Measurements from ENCODE around the gene PTPN2.
"Not testable (repeated sequence)": the region's sequence is repeated elsewhere in the genome, so short reads cannot be mapped to it uniquely, and the experiment has no call there.

PTPN2 gene

DNA sequence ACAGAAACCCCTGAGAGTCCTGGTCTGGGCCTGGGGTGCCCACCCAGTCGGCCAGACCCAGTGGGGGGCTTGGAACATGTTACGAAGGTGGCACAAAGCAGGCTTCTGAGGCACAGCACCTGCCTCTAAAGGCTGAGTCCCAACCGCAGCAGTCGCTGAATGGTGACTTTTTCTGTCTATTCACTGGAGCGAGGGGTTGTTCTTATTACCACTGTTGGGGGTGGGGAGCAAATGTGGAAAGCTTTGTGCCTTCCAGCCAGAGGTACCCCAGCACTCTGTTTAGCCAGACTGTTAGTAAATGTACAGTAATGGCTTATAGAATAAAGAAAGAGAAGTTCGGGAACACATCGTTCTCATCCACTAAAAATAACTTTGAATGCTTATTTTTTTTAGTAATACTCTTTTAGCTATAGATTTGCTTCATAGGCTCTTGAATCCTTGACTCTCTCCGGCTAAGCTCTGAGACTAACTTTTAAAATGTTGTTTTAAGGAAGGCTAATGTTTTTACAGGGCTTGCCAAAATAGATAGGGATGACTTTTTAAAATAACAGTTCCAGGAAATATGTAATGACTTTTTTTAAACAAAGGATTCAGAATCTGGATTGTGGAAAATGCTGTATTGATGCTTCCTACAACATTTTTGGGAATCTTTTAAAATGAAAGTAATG, 23.4 kb upstream of the PTPN2 start:
- Mint-ChIP-seq H3K27ac (no peak overlapping the region), H3K4me1 (ENCODE audit: low read depth) (peaks cover 14% of the 10 kb centered on the region), H3K27me3 (ENCODE audit: low read depth) (peaks cover 19% of the 10 kb centered on the region), H3K4me3 (no peak overlapping the region), H3K36me3 (ENCODE audit: low read depth) (no peaks in the 10 kb centered on the region), H3K9me3 (no peaks in the 10 kb centered on the region)

DNA sequence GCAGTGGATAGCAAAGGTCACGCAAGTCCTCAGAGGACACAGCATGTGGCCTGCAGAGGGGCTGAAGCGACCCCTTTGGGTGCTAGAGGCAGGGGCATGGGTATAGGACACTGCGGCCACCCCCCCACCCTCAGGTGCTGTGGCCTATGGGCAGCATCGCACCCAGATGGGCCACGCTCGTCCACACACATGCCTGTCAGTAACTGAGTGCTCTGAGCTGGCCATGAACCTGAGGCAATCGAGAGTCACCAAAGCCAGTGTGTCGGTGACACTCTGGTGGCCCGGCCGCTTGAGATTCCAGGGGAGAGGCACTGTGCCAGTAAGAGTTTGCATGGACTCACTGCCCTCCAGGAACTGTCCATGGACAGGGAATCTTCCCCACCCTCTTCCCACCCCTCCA, 22.7 kb upstream of the PTPN2 start:
- H3K4me1 Mint-ChIP-seq (ENCODE audit: low read depth), result peaks cover 14% of the 10 kb centered on the region
- H3K36me3 Mint-ChIP-seq (ENCODE audit: low read depth), result no peaks in the 10 kb centered on the region
- H3K27ac Mint-ChIP-seq, result no peak overlapping the region
- no peak overlapping the region for H3K4me3 Mint-ChIP-seq
- H3K27me3 Mint-ChIP-seq (ENCODE audit: low read depth), result peaks cover 19% of the 10 kb centered on the region
- no peaks in the 10 kb centered on the region for H3K9me3 Mint-ChIP-seq

DNA sequence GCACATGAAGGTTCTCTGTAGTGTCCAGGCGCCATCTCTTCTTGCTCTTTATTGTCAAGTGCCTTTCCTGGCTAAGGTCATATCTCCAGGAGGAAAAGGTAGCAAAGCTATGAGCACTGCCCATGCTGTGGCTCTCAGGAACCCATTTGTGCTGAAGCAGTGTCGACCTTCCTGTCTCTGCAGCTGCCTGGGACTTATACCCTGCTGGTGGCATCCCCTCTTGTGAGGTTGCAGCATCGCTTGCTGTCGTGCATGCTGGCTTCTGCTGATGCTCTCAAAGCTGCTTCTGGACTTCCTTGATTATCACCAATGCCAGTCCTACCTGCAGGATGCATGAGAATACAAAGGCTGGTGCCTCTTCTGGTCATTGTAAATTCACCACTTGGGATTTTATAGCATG, 22.1 kb upstream of the PTPN2 start:
- no peaks in the 10 kb centered on the region for H3K9me3 Mint-ChIP-seq

DNA sequence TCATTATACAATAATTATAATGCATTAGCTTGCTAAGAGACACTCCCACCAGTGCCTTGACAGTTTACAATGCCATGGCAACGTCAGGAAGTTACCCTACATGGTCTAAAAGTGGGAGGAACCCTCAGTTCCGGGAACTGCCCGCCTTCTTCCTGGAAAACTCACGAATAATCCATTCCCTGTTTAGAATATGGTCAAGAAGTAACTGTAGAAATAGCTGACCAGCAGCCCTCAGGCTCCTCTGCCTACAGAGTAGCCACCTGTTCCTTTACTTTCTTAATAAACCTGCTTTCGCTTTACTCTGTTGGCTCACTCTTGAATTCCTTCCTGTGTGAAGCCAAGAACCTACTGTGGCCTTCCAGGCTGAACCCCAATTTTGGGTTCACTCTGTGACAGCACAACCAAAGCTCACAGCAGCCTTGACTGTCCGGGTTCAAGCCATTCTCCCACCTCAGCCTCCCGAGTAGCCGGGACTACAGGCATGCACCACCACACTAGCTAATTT, 20.0 kb upstream of the PTPN2 start:
- Mint-ChIP-seq H3K9me3 (no peaks in the 10 kb centered on the region), H3K4me1 (ENCODE audit: low read depth) (peaks cover 8% of the 10 kb centered on the region), H3K4me3 (peak overlapping the region; percentile 53), H3K36me3 (ENCODE audit: low read depth) (no peaks in the 10 kb centered on the region), H3K27ac (peak overlapping the region; percentile 86), H3K27me3 (ENCODE audit: low read depth) (peaks cover 22% of the 10 kb centered on the region)

More for the DNA sequence above, 22.1 kb upstream of the PTPN2 start:
- H3K36me3 Mint-ChIP-seq (ENCODE audit: low read depth), result no peaks in the 10 kb centered on the region
- peaks cover 19% of the 10 kb centered on the region for H3K27me3 Mint-ChIP-seq (ENCODE audit: low read depth)
- no peak overlapping the region for H3K27ac Mint-ChIP-seq
- no peak overlapping the region for H3K4me3 Mint-ChIP-seq
- H3K4me1 Mint-ChIP-seq (ENCODE audit: low read depth), result peaks cover 12% of the 10 kb centered on the region

DNA sequence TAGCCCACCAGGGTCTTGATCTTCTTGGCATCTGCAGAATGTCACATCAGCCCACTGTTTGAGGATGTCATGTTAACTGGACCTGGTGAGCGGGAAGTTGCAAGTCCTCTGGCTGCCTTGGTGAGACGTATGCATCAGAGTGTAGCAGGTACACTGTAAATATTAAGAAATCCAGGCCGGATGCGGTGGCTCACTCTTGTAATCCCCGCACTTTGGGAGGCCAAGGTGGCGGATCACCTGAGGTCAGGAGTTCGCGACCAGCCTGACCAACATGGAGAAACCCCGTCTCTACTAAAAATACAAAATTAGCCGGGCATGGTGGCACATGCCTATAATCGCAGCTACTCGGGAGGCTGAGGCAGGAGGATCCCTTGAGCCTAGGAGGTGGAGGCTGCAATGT, 17.2 kb upstream of the PTPN2 start:
- H3K4me3 Mint-ChIP-seq; H3K27ac Mint-ChIP-seq; H3K9me3 Mint-ChIP-seq; H3K36me3 Mint-ChIP-seq (ENCODE audit: low read depth): not testable (repeated sequence)
- peaks cover 26% of the 10 kb centered on the region for H3K27me3 Mint-ChIP-seq (ENCODE audit: low read depth)
- H3K4me1 Mint-ChIP-seq (ENCODE audit: low read depth), result peaks cover 10% of the 10 kb centered on the region

DNA sequence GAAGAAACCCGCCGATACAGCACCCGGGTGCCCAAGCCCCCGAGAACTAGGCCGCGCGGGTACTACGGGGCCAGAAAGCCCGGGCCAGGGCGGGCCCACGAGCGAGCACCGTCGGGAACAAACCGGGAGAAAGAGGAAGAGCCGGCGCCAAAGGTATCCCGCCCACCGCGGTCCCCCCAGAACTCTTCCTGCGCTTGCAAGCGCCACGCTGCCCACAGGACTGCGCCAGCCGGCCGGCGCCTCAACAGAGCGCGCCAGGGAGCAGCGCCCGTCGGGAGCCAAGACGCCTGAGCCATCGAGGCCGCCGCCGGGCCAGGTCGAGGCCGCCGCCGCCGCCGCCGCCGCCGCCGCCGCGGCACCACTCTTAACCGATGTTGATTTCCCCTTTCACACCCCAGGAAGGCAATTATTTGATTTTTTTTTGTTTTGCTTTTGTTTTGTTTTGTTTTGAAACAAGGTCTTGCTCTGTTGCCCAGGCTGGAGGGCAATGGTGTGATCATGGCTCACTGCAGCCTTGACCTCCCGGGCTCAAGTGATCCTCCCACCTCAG, 12.8 kb upstream of the PTPN2 start:
- Mint-ChIP-seq H3K27me3 (ENCODE audit: low read depth) (peaks cover 40% of the 10 kb centered on the region), H3K4me3 (peak overlapping the region; percentile 64)
- not testable (repeated sequence) for H3K27ac Mint-ChIP-seq; H3K36me3 Mint-ChIP-seq (ENCODE audit: low read depth); H3K4me1 Mint-ChIP-seq (ENCODE audit: low read depth); H3K9me3 Mint-ChIP-seq

DNA sequence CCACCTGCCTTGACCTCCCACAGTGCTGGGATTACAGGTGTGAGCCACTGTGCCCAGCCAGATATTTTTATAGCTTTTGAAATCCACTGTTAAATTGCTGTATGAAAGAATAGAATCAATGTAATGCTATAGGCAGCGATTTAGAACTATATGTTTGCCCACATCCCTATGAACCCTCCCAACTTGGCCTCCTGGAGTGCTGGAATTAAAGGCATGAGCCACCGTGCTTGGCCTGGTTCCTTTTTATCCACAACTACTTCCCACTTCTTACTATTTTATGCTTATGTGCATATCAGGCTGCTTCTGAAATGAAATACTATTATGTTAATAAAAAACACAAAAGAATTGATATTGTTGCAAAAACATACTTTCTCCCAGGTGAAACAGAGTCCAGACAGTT, 11.6 kb upstream of the PTPN2 start:
- H3K36me3 Mint-ChIP-seq (ENCODE audit: low read depth), result peaks cover 5% of the 10 kb centered on the region
- H3K9me3 Mint-ChIP-seq, result no peaks in the 10 kb centered on the region
- H3K4me1 Mint-ChIP-seq (ENCODE audit: low read depth), result peaks cover 7% of the 10 kb centered on the region
- H3K27me3 Mint-ChIP-seq (ENCODE audit: low read depth), result peaks cover 40% of the 10 kb centered on the region
- H3K27ac Mint-ChIP-seq, result no peak overlapping the region
- H3K4me3 Mint-ChIP-seq, result no peak overlapping the region

DNA sequence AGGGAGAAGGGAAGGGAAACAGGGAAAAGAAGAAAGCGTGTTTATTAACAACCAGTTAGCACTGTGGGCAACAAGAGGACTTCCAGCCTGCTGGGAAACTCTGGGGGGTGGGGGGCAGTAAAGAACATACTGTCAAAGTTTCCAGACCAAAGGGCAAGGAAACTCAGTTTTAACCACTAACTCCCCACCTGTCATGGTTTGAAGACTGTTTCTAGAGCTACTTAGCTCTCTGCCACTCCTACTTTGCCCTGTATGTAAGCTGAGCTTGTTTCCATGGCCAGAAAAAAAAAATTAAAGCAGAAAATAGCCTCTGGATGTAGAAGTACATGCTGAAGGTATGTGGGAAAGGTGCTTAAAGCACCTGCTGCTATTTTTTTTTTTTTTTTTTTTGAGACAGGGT, 11.0 kb upstream of the PTPN2 start:
- Mint-ChIP-seq H3K27me3 (ENCODE audit: low read depth) (peaks cover 39% of the 10 kb centered on the region), H3K36me3 (ENCODE audit: low read depth) (peaks cover 5% of the 10 kb centered on the region), H3K4me1 (ENCODE audit: low read depth) (peaks cover 7% of the 10 kb centered on the region), H3K27ac (no peak overlapping the region), H3K9me3 (no peaks in the 10 kb centered on the region), H3K4me3 (no peak overlapping the region)

DNA sequence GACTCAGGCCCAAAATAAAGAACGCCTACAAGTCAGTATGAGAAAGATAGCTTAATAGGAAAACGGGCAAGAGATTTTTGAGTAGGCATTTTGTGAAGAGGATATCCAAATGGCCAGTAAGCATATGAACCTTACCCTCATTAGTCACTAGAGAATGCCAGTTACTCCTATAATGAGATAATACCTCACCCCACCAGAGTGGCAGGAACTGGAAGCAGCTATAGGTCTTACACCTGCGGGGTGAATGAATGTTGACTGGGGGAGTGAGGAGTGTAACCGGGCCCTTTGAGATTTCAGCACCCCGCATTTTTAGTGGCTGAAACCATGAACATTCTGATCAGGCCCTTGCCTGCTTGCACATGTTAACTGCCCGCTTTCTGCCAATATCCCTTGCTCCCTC, 7.5 kb upstream of the PTPN2 start:
- Mint-ChIP-seq H3K4me1 (ENCODE audit: low read depth) (peaks cover 5% of the 10 kb centered on the region), H3K9me3 (no peaks in the 10 kb centered on the region), H3K27ac (no peak overlapping the region)

DNA sequence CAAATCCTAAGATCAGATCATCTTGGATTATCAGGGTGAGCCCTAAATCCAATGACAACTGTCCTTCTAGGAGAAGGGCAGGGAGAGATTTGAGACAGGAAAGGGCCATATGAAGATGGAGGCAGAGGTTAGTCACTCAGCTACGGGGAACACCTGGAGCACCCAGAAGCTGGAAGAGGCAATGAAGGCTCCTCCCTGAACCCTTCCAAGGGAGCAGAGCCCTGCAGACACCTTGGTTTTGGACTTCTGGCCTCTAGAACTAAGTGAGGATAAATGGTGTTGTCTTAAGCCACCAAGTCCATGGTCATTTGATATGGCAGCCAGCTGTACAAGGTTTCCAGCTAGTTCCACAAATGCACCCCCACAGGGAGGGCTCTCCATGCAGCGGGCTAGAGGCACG, 6.9 kb upstream of the PTPN2 start:
- Mint-ChIP-seq H3K27ac (no peak overlapping the region), H3K36me3 (ENCODE audit: low read depth) (peaks cover 5% of the 10 kb centered on the region), H3K9me3 (no peaks in the 10 kb centered on the region), H3K4me3 (no peak overlapping the region), H3K4me1 (ENCODE audit: low read depth) (peaks cover 7% of the 10 kb centered on the region), H3K27me3 (ENCODE audit: low read depth) (peaks cover 12% of the 10 kb centered on the region)

More for the DNA sequence above, 7.5 kb upstream of the PTPN2 start:
- Mint-ChIP-seq H3K27me3 (ENCODE audit: low read depth) (peaks cover 14% of the 10 kb centered on the region), H3K36me3 (ENCODE audit: low read depth) (peaks cover 5% of the 10 kb centered on the region), H3K4me3 (no peak overlapping the region)

DNA sequence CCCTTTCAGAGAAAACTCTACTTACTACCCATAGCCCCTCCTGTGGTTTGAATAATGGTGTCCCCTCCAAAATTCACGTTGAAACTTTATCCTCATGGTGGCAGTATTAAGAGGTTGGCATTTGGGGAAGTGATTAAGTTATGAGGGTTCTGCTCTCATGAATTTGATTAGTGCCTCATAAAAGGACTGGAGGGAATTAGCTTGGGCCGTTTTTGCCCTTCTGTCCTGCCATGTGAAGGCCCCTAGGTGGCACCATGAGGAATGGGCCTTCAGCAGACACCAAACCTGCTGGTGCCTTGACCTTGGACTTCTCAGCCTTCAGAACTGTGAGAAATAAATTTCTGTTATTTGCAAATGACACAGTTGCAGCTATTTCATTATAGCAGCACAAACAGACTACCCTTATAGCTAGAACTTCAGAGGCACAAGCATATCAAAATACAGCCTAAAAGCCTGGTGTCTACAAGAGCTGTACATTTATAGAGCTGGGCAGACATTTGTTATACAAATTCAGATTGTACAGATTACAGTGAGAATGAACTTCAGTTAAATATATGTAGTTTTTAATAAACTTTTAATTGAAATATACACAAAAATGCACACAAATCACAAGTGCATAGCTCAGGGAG, 2.6 kb upstream of the PTPN2 start:
- Mint-ChIP-seq H3K27me3 (ENCODE audit: low read depth) (no peaks in the 10 kb centered on the region), H3K9me3 (no peaks in the 10 kb centered on the region), H3K36me3 (ENCODE audit: low read depth) (peaks cover 3% of the 10 kb centered on the region), H3K4me3 (no peak overlapping the region), H3K4me1 (ENCODE audit: low read depth) (peaks cover 30% of the 10 kb centered on the region), H3K27ac (no peak overlapping the region)

DNA sequence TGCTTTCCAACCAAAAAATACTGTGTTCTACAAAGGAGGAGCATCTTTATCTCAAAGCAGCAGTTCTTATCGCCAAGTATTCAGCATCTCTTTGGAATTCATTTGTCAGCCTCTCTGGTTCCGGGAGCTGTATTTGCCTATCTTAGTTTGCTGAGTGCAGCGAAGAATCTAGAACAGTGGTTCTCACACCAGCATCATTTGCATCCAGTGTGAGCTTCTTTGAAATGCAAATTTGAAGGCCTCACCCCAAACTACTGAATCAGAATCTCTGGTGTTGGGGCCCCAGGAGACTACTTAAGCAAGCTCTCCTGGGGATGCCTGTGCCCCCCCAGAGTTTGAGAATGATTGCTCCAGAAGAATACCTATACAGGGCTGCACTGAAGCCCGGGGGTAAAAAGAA, 1.5 kb upstream of the PTPN2 start:
- H3K4me1 Mint-ChIP-seq (ENCODE audit: low read depth), result peaks cover 40% of the 10 kb centered on the region
- H3K27me3 Mint-ChIP-seq (ENCODE audit: low read depth), result no peaks in the 10 kb centered on the region
- peaks cover 11% of the 10 kb centered on the region for H3K36me3 Mint-ChIP-seq (ENCODE audit: low read depth)
- H3K9me3 Mint-ChIP-seq, result no peaks in the 10 kb centered on the region
- H3K27ac Mint-ChIP-seq, result peak overlapping the region; percentile 34
- peak overlapping the region; percentile 27 for H3K4me3 Mint-ChIP-seq

DNA sequence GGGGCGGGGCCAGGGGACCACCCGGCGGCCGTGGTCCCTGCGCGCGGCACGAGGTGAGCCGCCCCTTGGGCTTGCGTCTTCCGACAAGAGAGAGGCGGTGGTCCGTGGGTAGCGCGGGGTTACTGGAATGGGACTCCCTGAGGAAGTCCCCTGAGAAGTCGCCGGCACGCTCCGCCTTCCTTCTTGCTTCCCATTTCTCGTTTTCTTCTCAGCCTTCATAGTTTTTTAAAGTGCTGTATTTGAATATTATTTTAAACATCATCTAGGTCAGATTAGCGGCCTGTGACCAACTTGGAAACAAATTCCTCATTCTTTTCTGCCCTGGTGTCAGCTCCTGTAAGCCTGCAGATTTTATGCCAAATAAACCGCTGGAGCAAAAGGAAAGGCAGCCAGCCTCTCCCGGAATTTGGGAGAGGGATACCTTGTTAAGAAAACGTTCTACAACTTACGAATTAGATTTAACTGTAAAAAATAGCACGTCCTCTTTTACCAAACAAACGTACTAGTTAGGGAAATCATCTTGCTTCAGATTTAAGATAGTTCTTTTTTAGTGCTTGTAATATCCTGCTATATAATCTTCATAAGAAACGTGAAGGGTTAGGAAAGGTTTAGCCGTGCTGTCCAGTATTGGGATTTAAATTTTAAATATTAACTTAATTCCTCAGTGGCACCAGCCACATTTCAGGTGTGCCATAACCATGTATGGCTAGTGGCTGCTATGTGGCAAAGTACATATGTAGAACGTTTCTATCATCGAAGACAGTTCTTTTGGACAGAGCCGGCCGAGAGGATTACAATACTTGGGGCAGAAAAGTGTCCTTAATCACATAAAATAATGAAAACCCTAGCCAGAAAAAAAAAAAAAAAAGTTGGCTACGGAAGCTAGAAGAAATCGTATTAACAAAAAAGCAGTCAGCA, 628 bp upstream of the PTPN2 start:
- H3K9me3 Mint-ChIP-seq, result no peaks in the 10 kb centered on the region
- H3K27me3 Mint-ChIP-seq (ENCODE audit: low read depth), result no peaks in the 10 kb centered on the region
- H3K4me1 Mint-ChIP-seq (ENCODE audit: low read depth), result peaks cover 46% of the 10 kb centered on the region
- peaks cover 12% of the 10 kb centered on the region for H3K36me3 Mint-ChIP-seq (ENCODE audit: low read depth)
- peak overlapping the region; percentile 93 for H3K4me3 Mint-ChIP-seq
- peak overlapping the region; percentile 92 for H3K27ac Mint-ChIP-seq

DNA sequence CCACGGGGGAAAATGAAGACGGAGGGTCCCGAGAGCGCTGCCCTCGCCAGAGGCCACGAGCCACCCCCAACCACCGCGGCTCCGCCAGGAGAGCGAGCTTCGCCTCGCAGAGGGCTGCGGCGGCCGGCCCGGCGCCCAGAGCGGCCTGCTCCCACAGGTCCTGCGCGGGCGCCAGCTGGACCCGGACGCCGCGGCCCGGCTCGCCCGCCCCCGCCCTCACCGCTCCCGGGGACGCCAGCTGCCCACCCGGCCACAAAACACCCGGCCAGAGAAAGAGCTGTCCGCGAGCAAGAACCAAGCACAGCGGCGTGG, 709 bp downstream of the PTPN2 start:
- peaks cover 16% of the 10 kb centered on the region for H3K36me3 Mint-ChIP-seq (ENCODE audit: low read depth)
- peak overlapping the region; percentile 86 for H3K27ac Mint-ChIP-seq
- H3K9me3 Mint-ChIP-seq, result no peaks in the 10 kb centered on the region
- H3K27me3 Mint-ChIP-seq (ENCODE audit: low read depth), result no peaks in the 10 kb centered on the region
- peak overlapping the region; percentile 91 for H3K4me3 Mint-ChIP-seq
- peaks cover 55% of the 10 kb centered on the region for H3K4me1 Mint-ChIP-seq (ENCODE audit: low read depth)

Measured in T-helper 1 cell treated with Interleukin-12 subunit alpha and Interleukin-12 subunit beta and Interleukin-4 antibody, amounts not matched to agents 30 μg/mL and 1 μg/mL, for 36 hours (primary cell).